Activated CD4-positive, alpha-beta T cell treated with anti-CD3 and anti-CD28 coated beads for 48 hours (primary cell): Measurements from ENCODE around the gene IL12RB1.

ENCODE experiments used
- DNase-seq: peaks from one replicate; pipeline ENCODE4 v3.0.0-alpha.2; 2020

IL12RB1 gene

DNA sequence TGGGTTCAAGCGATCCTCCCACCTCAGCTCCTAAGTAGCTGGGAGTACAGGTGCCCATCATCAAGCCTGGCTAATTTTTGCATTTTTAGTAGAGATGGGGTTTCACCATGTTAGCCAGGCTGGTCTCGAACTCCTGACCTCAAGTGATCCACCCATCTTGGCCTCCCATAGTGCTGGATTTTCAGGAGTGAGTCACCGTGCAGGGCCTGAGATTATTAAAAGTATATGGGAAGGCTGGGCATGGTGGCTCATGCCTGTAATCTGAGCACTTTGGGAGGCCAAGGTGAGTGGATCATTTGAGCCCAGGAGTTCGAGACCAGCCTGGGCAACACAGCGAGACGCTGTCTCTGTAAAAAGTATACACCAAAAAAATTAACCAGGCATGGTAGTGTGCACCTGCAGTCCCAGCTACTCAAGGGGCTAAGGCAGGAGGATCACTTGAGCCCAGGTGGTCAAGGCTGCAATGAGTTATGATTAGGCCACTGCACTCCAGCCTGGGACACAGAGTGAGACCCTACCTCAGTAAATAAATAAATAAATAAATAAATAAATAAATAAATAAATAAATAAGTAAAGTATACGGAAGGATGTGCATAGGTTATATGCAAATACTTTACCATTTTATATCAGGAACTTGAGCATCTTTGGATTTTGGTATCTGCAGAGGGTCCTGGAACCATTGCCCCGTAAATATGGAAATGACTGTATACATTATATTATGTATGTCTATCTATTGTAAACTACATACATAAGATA, 854 bp downstream of the IL12RB1 start:
- DNase-seq, result no peak

DNA sequence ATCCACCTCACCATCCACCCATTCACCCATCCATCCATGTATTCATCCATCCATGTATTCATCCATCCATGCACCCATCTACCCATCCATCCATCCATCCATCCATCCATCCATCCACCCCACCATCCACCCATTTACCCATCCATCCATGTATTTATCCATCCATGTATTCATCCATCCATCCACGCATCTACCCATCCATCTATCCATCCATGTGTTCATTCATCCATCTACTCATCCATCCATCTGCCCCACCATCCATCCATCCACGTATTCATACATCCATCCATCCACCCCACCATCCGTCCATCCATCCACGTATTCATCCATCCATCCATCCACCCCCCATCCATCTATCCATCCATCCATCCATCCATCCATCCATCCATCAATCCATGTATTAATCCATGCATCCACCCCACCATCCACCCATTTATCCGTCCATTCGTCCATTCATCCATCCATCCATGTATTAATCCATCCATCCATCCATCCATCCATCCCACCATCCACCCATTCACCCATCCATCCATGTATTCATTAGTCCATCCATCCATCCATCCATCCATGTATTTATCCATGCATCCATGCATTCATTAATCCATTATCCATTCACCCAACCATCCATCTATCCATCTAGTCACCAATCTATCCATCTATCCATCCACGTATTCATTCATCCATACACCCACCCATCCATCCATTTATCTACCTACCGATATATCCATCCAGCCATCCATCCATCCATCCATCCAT, 2.6 kb downstream of the IL12RB1 start:
- DNase-seq, result no peak

- DNase-seq, result no peak
Observed at GRCh38 chr19:18074192-18074591, 12.5 kb downstream of the IL12RB1 start.

- DNase-seq, result no peak
Observed at GRCh38 chr19:18073197-18073596, 13.5 kb downstream of the IL12RB1 start.

GRCh38 chr19:18072335-18072734, 14.4 kb downstream of the IL12RB1 start:
- DNase-seq, result no peak

- no peak for DNase-seq
Observed at GRCh38 chr19:18070181-18070580, 16.6 kb downstream of the IL12RB1 start.

DNA sequence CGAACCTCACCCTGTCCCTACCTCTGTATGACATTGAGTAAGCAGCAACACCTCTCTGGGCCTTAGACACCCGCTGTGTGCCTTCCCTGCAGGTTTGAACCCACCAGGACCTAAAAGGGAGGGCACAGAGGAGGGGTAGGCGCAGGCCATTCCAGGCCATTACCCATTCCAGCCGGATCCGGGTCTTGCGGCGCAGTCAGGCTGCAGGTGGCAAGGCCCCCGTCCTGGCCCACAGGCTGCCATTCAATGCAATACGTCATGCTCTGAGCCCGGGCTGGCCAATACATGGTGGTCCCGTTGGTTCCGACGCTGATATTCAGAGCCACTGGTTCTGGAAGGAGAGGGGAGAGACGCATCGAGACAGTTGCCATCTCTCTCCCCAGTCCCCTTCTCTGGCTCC, 17.4 kb downstream of the IL12RB1 start:
- no peak for DNase-seq

- DNase-seq, result no peak
Observed at GRCh38 chr19:18068395-18068794, 18.3 kb downstream of the IL12RB1 start.

GRCh38 chr19:18065173-18065495, 21.6 kb downstream of the IL12RB1 start:
- no peak for DNase-seq

DNA sequence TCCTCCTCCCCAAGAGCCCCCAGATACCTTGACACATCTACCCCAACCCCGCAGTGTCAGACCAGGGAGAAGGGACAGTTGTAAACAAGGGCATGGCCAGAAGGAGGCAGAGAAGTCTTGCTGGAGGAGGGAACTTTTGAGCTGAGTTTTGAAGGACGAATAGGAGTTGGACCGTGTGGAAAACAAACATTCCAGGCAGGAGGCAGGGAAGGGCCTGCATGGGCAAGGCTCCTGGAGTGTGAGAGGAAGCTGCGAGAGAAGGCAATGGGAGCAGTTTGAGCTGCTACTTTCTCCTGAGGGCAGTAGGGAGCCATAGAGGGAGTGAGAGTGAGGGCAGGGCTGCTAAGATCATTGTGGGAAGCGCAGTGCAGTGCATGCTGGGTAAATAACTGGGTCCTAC, 23.3 kb downstream of the IL12RB1 start:
- DNase-seq, result peak; percentile 58

- no peak for DNase-seq
Observed at GRCh38 chr19:18062028-18062427, 24.7 kb downstream of the IL12RB1 start.

DNA sequence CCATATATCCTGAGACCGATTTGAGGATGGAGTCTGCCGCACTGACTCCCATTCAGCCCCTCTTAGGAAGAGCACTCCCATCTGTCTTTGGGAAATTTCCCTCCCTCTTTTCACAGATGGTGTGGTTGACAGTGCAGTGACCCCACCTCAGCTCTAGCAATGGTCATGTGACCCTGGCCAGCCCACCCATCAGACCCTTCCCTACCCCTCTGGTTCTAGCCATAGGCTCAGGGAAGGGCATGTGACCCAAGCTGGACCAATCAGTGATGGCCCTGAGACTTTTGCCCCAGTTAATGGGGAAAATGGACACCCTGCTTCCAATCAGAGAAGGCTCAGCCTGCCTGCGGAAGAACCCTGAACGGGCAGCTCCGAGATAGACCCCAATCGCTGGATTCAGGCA, 26.3 kb downstream of the IL12RB1 start:
- no peak for DNase-seq

DNA sequence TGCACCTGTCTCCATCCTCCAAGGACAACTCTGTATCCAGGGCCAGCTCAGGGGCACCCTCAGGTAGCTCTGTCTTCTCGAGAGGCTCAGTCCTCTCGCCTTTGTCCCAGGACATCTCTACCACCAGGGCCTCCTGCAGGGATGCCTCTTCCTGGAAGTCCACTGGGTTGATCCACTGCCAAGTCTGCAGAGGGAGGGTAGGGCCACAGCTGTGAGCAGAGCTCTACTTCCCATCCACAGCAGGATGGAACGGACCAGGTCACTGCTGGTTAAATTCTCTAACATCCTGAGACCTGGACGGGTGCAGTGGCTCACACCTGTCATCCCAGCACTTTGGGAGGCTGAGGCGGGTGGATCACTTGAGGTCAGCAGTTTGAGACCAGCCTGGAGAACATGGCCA, 26.8 kb downstream of the IL12RB1 start:
- no peak for DNase-seq

DNA sequence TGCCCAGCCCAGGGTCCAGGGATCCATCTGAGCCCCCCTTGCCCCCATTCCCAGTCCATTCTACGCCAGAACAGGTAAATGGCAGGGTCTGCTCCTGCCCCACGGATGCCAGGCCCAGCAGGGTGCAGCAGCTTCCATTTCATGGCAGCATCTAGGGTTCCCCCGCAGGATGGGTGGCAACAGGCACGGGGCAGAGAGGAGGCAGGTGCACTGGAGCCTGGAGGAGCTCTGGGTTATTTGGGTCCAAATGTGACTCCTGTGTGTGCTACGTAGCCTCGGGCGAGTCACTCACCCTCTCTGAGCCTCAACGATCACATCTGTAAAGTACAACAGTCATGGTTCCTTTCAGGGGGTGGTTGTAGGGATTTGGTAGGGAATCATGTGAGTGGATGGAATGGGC, 27.4 kb downstream of the IL12RB1 start:
- DNase-seq, result no peak

DNA sequence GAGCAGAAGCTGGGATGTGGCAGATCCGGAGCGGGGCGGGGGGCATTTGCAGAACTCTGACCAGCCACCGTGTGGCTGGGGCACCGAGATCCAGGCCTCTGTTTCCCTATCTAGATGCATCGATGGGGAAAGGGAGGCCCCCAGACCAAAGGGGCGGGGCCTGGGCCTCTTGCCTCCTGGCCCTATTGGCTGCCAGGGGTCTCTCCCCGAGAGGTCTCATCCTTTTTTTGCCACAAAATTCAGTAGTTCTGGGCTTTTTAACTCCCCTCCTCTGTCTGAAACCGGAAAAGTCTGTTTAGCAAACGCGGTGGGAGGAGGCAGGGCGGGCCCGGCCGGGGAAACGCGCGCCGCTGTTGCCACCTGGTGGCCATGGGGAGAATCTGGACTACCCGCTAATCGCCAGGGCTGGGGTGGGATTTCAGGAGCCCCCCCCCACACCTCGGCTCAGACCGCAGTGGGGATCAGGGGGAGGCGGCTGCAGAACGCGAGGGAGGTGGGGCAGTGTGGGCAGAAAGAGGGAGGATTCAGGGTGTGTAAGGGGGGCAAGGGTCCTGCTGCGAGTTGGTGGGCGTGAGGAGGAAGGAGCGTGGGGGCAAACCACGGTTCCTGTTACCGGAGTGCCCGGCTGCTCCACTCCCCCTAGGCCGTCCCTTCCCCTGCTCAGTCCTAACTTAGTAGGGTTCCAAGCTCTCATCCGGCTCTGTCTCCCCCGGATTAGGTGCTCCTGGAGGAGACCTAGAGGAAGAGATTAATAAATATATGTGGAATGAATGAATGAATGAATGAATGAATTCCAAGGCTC, 28.3 kb downstream of the IL12RB1 start:
- peak; percentile 85 for DNase-seq

GRCh38 chr19:18057557-18057956, 29.2 kb downstream of the IL12RB1 start:
- no peak for DNase-seq

DNA sequence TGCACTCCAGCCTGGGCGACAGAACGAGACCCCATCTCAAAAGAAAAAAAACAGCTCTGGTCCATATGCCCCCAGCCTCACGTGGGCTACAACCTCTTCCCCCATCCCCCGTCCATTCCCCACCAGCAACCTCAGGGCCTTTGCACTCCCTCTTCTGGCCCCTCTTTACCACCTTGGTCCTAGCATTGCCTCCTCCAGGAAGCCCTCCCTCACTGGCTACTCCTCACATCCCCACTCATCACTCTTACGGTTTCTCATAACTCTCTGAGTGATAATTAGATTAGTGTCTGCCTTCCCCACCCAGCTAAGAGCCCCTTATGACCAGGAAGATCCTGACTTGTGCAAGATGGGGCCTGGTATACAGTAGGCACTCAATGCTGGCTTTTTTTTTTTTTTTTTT, 30.8 kb downstream of the IL12RB1 start:
- DNase-seq, result no peak

GRCh38 chr19:18053576-18054219, 33.0 kb downstream of the IL12RB1 start:
- no peak for DNase-seq

GRCh38 chr19:18051887-18052286, 34.8 kb downstream of the IL12RB1 start:
- no peak for DNase-seq

- DNase-seq, result no peak
Observed at GRCh38 chr19:18049385-18049784, 37.3 kb downstream of the IL12RB1 start.

- DNase-seq, result peak; percentile 58
Observed at GRCh38 chr19:18046059-18046718, 40.5 kb downstream of the IL12RB1 start.

GRCh38 chr19:18045307-18046050, 41.3 kb downstream of the IL12RB1 start:
- DNase-seq, result peak; percentile 30
